C4-2B (cell line): Measurements from ENCODE around the gene TRIM32.

Experiments
- CTCF ChIP-seq: fragments of 450-650 bp; conservative IDR thresholded peaks from 2 replicates; pipeline ENCODE4 v1.5.1; 2017; ENCODE audit warnings: mild to moderate bottlenecking
- ZFX ChIP-seq: fragments of 450-650 bp; IDR thresholded peaks from 2 replicates; pipeline ENCODE4 v1.6.1; 2017

- TF ChIP-seq CTCF (no peak), ZFX (no peak)
Measured at GRCh38 chr9:116733010-116733641, 46.0 kb downstream of the TRIM32 start.
